Immature natural killer cell (primary cell): ENCODE data around the gene ABCA7. TPM values are rescaled to one million over a fixed set of nuclear protein-coding genes. Genes with fewer than 3 reads are reported as not detected.

Experiments used
- DNase-seq, 3 donors: peaks; one replicate each; pipeline ENCODE4 v3.0.0; 2022; ENCODE audit warnings: mixed read lengths in 1 of 3
- H3K27ac Mint-ChIP-seq, 6 donors: one replicate each; pipeline ENCODE4 v1.8.0; 2020; ENCODE audit warnings: mixed read lengths in 6 of 6, mild to moderate bottlenecking in 5 of 6, inconsistent platforms in 4 of 6, moderate library complexity in 3 of 6
- H3K27me3 Mint-ChIP-seq, 3 donors: one replicate each; pipeline ENCODE4 v1.8.0; 2020 to 2021; ENCODE audit warnings: low read depth in 3 of 3, mild to moderate bottlenecking in 3 of 3, mixed read lengths in 3 of 3, moderate library complexity in 3 of 3, inconsistent platforms in 1 of 3
- H3K36me3 Mint-ChIP-seq, 3 donors: one replicate each; pipeline ENCODE4 v1.8.0; 2020; ENCODE audit warnings: mixed read lengths in 3 of 3, inconsistent platforms in 2 of 3, mild to moderate bottlenecking in 2 of 3
- H3K4me1 Mint-ChIP-seq, 2 donors: one replicate each; pipeline ENCODE4 v1.8.0; 2020; ENCODE audit warnings: inconsistent platforms in 2 of 2, mild to moderate bottlenecking in 2 of 2, mixed read lengths in 2 of 2, moderate library complexity in 1 of 2
- H3K4me3 Mint-ChIP-seq, 5 donors: one replicate each; pipeline ENCODE4 v1.8.0; 2020; ENCODE audit warnings: mild to moderate bottlenecking in 5 of 5, mixed read lengths in 5 of 5, inconsistent platforms in 3 of 5, moderate library complexity in 3 of 5
- H3K9me3 Mint-ChIP-seq, 6 donors: one replicate each; pipeline ENCODE4 v1.8.0; 2020; ENCODE audit warnings: mild to moderate bottlenecking in 6 of 6, mixed read lengths in 6 of 6, inconsistent platforms in 4 of 6, moderate library complexity in 3 of 6
- polyA plus RNA-seq, 3 donors: library from polyadenylated mRNA; unstranded; fragments of 300-500 nt; fragmentation: Illumina TruSeq; gene quantifications; one replicate each; pipeline ENCODE4 v1.2.3, GENCODE V29; 2021

ABCA7 gene
- polyA plus RNA-seq, 3 donors from 2014 or later: 4.5 to 13.3 (median 5.2) TPM

DNA sequence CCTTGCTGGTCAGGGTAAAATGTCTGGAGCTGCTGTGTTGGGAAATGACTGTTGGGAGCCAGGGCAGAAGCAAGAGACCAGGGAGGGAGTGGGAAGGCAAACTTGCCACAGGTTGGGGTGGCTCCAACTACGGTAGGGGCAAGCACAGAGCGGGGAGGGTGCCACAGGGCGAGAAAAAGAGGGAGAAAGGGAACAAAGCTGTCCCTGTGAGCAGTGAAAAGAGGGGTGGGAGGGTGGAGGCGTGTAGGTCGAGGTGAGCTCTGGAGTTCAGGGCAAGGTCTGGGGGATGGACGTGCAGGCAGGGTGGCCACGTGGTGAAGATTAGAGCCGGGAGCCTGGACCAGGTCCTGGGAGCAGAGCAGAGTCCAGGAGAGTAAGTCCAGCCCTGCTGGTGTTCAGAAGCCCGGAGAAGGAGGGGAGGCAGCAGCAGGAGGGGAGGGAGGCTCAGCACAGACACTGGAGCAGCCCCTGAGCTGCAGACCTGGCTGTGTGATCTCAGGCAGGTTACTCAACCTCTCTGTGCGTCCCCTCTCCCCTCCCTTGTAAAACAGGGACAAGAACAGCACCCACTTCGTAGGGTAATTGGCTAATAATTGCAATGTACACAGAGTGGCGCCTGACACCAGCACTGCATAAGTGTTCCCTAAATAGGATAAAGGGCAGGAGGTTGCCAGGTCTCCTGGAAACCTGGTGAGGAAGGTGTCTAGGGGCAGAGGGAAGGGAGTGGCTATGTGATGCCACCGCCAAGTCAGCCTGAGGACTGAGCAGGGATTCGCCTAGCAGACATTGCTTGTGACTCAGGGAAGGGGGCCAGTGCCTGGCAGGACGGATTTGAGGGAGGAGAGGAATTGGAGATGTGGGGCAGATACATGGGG lies 58.5 kb downstream of the ABCA7 start:
- no peaks in the 10 kb centered on the region for H3K9me3 Mint-ChIP-seq
- peaks cover 46 to 55% of the 10 kb centered on the region in 2 donors for H3K4me1 Mint-ChIP-seq
- no peaks in the 10 kb centered on the region for H3K36me3 Mint-ChIP-seq
- no peak for DNase-seq
- H3K4me3 Mint-ChIP-seq: no peak overlapping the region
- peak overlapping the region in 3 of 6 donors; percentile 40 to 77 (median 45) for H3K27ac Mint-ChIP-seq
- H3K27me3 Mint-ChIP-seq: peaks cover 3 to 8% (median 4%) of the 10 kb centered on the region in 3 donors

GRCh38 chr19:1101337-1101698 lies 61.4 kb downstream of the ABCA7 start:
- Mint-ChIP-seq H3K9me3 (no peaks in the 10 kb centered on the region), H3K4me3 (peak overlapping the region; percentile 51 to 79 (median 65)), H3K36me3 (no peaks in the 10 kb centered on the region), H3K27ac (peak overlapping the region; percentile 91 to 96 (median 94)), H3K4me1 (peaks cover 25 to 43% of the 10 kb centered on the region in 2 donors), H3K27me3 (peaks cover 8 to 13% (median 11%) of the 10 kb centered on the region in 3 donors)
- DNase-seq: peak in 1 of 3 donors; percentile 32

- Mint-ChIP-seq H3K4me3 (peak overlapping the region in 4 of 5 donors; percentile 72 to 80 (median 76)), H3K36me3 (no peaks in the 10 kb centered on the region), H3K9me3 (no peaks in the 10 kb centered on the region), H3K4me1 (peaks cover 25 to 43% of the 10 kb centered on the region in 2 donors), H3K27me3 (peaks cover 11 to 16% (median 11%) of the 10 kb centered on the region in 3 donors), H3K27ac (peak overlapping the region; percentile 88 to 96 (median 94))
- DNase-seq: no peak
These were observed 62.7 kb downstream of the ABCA7 start for GRCh38 chr19:1102407-1103131.

- Mint-ChIP-seq H3K4me1 (peaks cover 25 to 41% of the 10 kb centered on the region in 2 donors), H3K27me3 (peaks cover 11 to 16% (median 11%) of the 10 kb centered on the region in 3 donors), H3K27ac (peak overlapping the region; percentile 88 to 96 (median 94)), H3K36me3 (no peaks in the 10 kb centered on the region), H3K9me3 (no peaks in the 10 kb centered on the region), H3K4me3 (peak overlapping the region; percentile 72 to 80 (median 76))
- DNase-seq: no peak
These were observed 63.3 kb downstream of the ABCA7 start for GRCh38 chr19:1103132-1103707.

DNA sequence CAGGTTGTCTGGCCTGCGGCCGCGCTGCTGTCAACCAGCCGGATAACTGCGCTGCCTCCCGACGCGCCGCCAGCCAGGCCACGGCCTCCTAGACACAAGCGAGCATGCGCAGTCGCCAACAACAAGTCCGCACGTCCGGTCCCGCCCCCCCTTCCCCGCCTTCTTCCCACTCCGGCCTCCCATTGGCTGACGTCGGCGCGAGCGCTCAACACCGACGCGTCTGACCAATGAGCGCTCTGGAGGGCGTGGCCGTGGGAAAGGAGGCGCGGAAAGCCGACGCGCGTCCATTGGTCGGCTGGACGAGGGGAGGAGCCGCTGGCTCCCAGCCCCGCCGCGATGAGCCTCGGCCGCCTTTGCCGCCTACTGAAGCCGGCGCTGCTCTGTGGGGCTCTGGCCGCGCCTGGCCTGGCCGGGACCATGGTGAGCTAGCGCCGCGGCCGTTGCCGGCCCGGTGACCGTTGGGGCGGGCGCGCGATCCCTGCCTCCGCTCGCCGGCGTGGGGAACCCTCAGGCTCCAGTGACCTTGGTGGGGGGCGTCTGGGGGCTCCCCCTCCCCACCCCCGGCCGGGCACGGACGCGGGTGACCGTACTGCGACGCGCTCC lies 63.9 kb downstream of the ABCA7 start, which contains the start of gene GPX4:
Gene GPX4 (plus strand): TSS at position 287 of the 603 bp plus-strand sequence. CDS start 50 bp downstream, at position 337.
- H3K36me3 Mint-ChIP-seq: no peaks in the 10 kb centered on the region
- no peaks in the 10 kb centered on the region for H3K9me3 Mint-ChIP-seq
- H3K4me3 Mint-ChIP-seq: peak within 1 kb of the TSS; percentile 72 to 80 (median 76)
- DNase-seq: peak; percentile 95 to 98 (median 98)
- H3K4me1 Mint-ChIP-seq: peaks cover 25 to 38% of the 10 kb centered on the region in 2 donors
- H3K27ac Mint-ChIP-seq: peak within 1 kb of the TSS; percentile 88 to 96 (median 94)
- peaks cover 11 to 18% (median 13%) of the 10 kb centered on the region in 3 donors for H3K27me3 Mint-ChIP-seq

DNA sequence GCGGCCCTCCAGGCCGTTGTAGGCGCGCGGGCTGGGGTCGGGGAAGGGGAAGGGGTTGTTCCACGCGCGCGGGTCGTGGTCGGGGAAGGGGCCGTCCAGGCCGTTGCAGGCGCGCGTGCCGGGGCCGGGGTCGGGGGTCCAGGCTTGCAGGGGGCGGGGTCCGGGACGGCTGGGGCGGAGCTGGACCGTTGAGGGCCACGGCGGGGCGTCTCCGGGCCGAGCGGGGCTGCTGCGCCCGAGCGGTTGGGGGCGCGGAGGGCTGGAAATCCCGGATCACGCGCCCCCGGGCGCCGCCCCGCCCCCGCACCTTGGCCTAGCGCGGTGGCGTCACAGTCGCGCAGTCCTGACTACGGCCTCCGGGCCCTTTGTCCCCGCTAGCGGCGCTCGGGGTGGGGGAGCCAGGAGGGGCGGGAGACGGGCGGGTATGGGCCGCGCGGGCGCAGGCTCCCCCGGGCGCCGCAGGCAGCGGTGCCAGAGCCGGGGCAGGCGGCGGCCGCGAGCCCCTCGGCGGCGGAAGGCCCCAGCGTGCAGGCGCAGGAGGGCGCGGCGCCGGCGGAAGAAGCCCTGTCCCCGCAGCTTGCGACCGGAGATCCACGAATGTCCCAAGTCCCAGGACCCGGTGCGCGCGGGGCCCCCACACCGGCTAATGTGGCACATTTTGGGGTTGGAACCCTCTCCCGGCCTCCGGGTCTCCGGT lies 64.6 kb downstream of the ABCA7 start:
- Mint-ChIP-seq H3K4me3 (peak overlapping the region; percentile 38 to 75 (median 51)), H3K27me3 (peaks cover 11 to 18% (median 13%) of the 10 kb centered on the region in 3 donors), H3K4me1 (peaks cover 25 to 34% of the 10 kb centered on the region in 2 donors), H3K9me3 (no peaks in the 10 kb centered on the region), H3K27ac (peak overlapping the region in 5 of 6 donors; percentile 40 to 70 (median 57)), H3K36me3 (no peaks in the 10 kb centered on the region)
- DNase-seq: peak; percentile 80 to 81 (median 81)

GRCh38 chr19:1105008-1105872 lies 65.3 kb downstream of the ABCA7 start:
- no peak for DNase-seq
- H3K27ac Mint-ChIP-seq: peak overlapping the region; percentile 49 to 74 (median 67)

DNA sequence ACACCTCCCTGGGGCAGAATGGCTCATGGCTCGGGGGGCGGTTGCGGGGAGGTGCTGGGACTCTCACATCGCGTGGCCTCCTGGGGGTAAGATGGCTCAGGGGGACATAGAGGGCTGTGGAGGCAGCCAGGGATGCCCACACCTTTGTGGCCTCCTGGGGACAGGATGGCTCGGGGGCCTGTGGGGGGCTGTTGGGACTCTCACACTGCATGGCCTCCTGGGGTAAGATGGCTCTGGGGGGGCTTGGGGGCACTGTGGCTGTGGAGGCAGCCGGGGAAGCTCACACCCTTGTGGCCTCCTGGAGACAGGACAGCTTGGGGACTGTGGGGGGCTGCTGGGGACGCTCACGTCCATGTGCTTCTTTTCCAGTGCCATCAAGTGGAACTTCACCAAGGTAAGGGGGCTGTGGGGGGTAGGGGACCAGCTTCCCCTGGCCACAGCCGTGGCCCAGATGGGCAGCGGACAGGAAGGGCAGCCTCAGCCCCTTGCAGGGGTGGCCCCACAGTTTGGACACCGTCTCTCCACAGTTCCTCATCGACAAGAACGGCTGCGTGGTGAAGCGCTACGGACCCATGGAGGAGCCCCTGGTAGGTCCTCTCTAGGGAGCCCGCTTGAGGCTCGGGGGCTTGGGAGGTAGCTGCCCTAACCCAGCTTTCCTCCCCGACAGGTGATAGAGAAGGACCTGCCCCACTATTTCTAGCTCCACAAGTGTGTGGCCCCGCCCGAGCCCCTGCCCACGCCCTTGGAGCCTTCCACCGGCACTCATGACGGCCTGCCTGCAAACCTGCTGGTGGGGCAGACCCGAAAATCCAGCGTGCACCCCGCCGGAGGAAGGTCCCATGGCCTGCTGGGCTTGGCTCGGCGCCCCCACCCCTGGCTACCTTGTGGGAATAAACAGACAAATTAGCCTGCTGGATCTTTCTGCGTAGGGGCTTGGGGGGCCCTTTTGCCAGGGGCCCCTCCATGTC lies 66.2 kb downstream of the ABCA7 start:
- H3K4me3 Mint-ChIP-seq: peak overlapping the region; percentile 33 to 77 (median 44)
- no peak for DNase-seq
- H3K27me3 Mint-ChIP-seq: peaks cover 9 to 18% (median 15%) of the 10 kb centered on the region in 3 donors
- peak overlapping the region in 5 of 6 donors; percentile 16 to 74 (median 49) for H3K27ac Mint-ChIP-seq
- no peaks in the 10 kb centered on the region for H3K36me3 Mint-ChIP-seq
- H3K9me3 Mint-ChIP-seq: no peaks in the 10 kb centered on the region
- H3K4me1 Mint-ChIP-seq: peaks cover 17 to 30% of the 10 kb centered on the region in 2 donors

More at GRCh38 chr19:1105008-1105872, 65.3 kb downstream of the ABCA7 start:
- Mint-ChIP-seq H3K36me3 (no peaks in the 10 kb centered on the region), H3K27me3 (peaks cover 9 to 18% (median 14%) of the 10 kb centered on the region in 3 donors), H3K4me1 (peaks cover 20 to 32% of the 10 kb centered on the region in 2 donors), H3K4me3 (peak overlapping the region; percentile 40 to 77 (median 59)), H3K9me3 (no peaks in the 10 kb centered on the region)

- Mint-ChIP-seq H3K4me3 (peak overlapping the region in 3 of 5 donors; percentile 13 to 51 (median 30)), H3K36me3 (no peaks in the 10 kb centered on the region), H3K27ac (peak overlapping the region in 1 of 6 donors; percentile 39), H3K4me1 (peaks cover 8 to 21% of the 10 kb centered on the region in 2 donors), H3K9me3 (no peaks in the 10 kb centered on the region), H3K27me3 (peaks cover 9 to 18% (median 15%) of the 10 kb centered on the region in 3 donors)
- no peak for DNase-seq
These were observed 67.1 kb downstream of the ABCA7 start for GRCh38 chr19:1106841-1107660.

GRCh38 chr19:1107661-1108261 lies 67.9 kb downstream of the ABCA7 start:
- Mint-ChIP-seq H3K9me3 (no peaks in the 10 kb centered on the region), H3K4me1 (peaks cover 6 to 16% of the 10 kb centered on the region in 2 donors), H3K36me3 (no peaks in the 10 kb centered on the region), H3K27me3 (peaks cover 9 to 18% (median 17%) of the 10 kb centered on the region in 3 donors), H3K4me3 (no peak overlapping the region), H3K27ac (no peak overlapping the region)
- no peak for DNase-seq
